SJSA1 (cell line): Measurements from ENCODE around the gene GNB1. TPM values are rescaled to one million over a fixed set of nuclear protein-coding genes. Genes with fewer than 3 reads are reported as not detected.
A peak's percentile ranks its signal among the peaks of the same experiment; 100 is the strongest.

Experiments
- DNase-seq, 2 experiments: peaks; one replicate each; pipeline ENCODE4 v3.0.0-alpha.2; 2015 to 2020; ENCODE audit warnings: low spot score in 2 of 2, low read depth in 1 of 2
- H3K27ac ChIP-seq: fragments of 250-450 bp; sonication (Bioruptor Pico); 2 replicates; pipeline ENCODE4 v1.5.1; 2020; ENCODE audit warnings: mild to moderate bottlenecking, moderate library complexity
- H3K27me3 ChIP-seq: fragments of 250-450 bp; sonication (Bioruptor Pico); replicated peaks from 2 replicates; pipeline ENCODE4 v1.5.1; 2020; ENCODE audit warnings: mild to moderate bottlenecking, moderate library complexity
- H3K36me3 ChIP-seq: fragments of 250-450 bp; sonication (Bioruptor Pico); 2 replicates; pipeline ENCODE4 v1.5.1; 2020; ENCODE audit warnings: mild to moderate bottlenecking
- H3K4me1 ChIP-seq: fragments of 250-450 bp; sonication (Bioruptor Pico); replicated peaks from 2 replicates; pipeline ENCODE4 v1.6.1; 2021; ENCODE audit warnings: mild to moderate bottlenecking
- H3K4me3 ChIP-seq: fragments of 250-450 bp; sonication (Bioruptor Pico); 2 replicates; pipeline ENCODE4 v1.5.1; 2020; ENCODE audit warnings: mild to moderate bottlenecking
- H3K9me3 ChIP-seq: fragments of 250-450 bp; sonication (Bioruptor Pico); replicated peaks from 2 replicates; pipeline ENCODE4 v1.5.1; 2020; ENCODE audit warnings: mild to moderate bottlenecking
- total RNA-seq: library from RNA; depleted of rRNA; stranded (reverse); fragments of >200 nt; shearing (Covaris generic); gene quantifications from 2 replicates; pipeline ENCODE4 v1.2.3, GENCODE V29; 2014

The GNB1 gene
- total RNA-seq, 1 experiment from 2014 or later = 98.9 TPM

- Histone ChIP-seq H3K4me1 (peaks cover 19% of the 10 kb centered on the region), H3K36me3 (peaks cover 4% of the 10 kb centered on the region), H3K4me3 (peak overlapping the region; percentile 89), H3K27me3 (no peaks in the 10 kb centered on the region), H3K27ac (peak overlapping the region; percentile 60), H3K9me3 (peaks cover 4% of the 10 kb centered on the region; the same call in 1 of the 2 replicates)
- DNase-seq = no peak
Observed at GRCh38 chr1:1908506-1908791, 17.6 kb upstream of the GNB1 start.

- Histone ChIP-seq H3K27ac (no peak overlapping the region), H3K4me3 (no peak overlapping the region), H3K36me3 (peaks cover 4% of the 10 kb centered on the region), H3K27me3 (no peaks in the 10 kb centered on the region), H3K9me3 (peaks cover 4% of the 10 kb centered on the region; the same call in 1 of the 2 replicates), H3K4me1 (peaks cover 19% of the 10 kb centered on the region)
- DNase-seq = no peak
Observed at GRCh38 chr1:1907098-1907736, 16.3 kb upstream of the GNB1 start.

GRCh38 chr1:1906185-1907097 is 15.6 kb upstream of the GNB1 start:
- H3K36me3 ChIP-seq = peaks cover 4% of the 10 kb centered on the region
- H3K4me3 ChIP-seq = no peak overlapping the region
- no peaks in the 10 kb centered on the region for H3K27me3 ChIP-seq
- DNase-seq = peak; percentile 75 to 88
- H3K4me1 ChIP-seq = peaks cover 19% of the 10 kb centered on the region
- peaks cover 4% of the 10 kb centered on the region; the same call in 1 of the 2 replicates for H3K9me3 ChIP-seq
- no peak overlapping the region for H3K27ac ChIP-seq

DNA sequence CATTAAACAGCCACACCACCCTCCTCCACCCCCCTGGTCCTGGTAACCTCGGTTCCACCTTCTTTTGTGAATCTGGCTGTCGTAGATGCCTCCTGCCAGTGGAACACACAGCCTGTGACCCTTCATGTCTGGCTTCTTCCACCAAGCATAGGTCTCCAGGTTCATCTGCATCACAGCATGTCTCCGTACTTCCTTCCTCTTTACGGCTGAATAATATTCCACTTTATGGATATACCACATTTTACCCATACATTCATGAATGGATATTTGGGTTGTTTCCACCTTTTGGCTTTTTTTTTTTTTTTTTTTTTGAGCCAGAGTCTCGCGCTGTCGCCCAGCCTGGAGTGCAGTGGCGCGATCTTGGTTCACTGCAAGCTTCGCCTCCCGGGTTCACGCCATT is 12.3 kb upstream of the GNB1 start:
- Histone ChIP-seq H3K9me3 (no peaks in the 10 kb centered on the region), H3K36me3 (no peaks in the 10 kb centered on the region), H3K27ac (no peak overlapping the region), H3K27me3 (no peaks in the 10 kb centered on the region), H3K4me3 (no peak overlapping the region), H3K4me1 (peaks cover 4% of the 10 kb centered on the region)
- DNase-seq = no peak

DNA sequence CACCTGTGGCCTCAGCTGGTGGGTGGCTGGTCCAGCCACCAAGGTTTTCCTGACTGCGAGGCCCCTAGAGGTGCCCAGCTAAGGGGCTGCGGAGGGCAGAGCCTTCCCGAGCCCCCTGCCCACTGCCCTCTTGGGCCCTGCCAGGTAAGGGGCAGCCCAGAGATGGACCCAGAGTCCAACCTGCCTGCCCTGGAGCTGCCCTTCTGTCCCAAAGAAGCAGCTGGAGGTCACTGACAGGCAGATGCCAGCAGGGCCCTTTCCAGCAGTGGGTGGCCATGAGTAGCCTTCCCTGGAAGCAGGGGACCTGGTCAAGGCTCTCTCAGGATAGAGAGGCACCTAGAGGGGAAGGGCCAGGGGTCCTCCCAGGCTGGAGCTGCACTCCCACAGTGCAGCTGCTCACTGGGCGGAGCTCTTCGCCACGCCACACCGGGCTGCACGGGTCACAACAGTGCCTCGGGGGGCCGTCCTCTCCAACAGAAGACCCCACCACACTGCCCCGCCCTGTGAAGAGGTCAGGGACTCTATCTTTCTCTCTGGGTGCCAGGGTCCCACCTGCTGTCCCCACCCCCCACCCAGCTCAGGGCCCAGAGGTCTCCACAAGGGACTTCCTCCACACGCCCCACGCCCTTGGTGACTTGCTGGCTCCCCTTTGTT is 10.9 kb upstream of the GNB1 start:
- Histone ChIP-seq H3K27me3 (no peaks in the 10 kb centered on the region), H3K9me3 (no peaks in the 10 kb centered on the region), H3K27ac (no peak overlapping the region), H3K36me3 (no peaks in the 10 kb centered on the region), H3K4me3 (no peak overlapping the region), H3K4me1 (peaks cover 7% of the 10 kb centered on the region)
- no peak for DNase-seq

DNA sequence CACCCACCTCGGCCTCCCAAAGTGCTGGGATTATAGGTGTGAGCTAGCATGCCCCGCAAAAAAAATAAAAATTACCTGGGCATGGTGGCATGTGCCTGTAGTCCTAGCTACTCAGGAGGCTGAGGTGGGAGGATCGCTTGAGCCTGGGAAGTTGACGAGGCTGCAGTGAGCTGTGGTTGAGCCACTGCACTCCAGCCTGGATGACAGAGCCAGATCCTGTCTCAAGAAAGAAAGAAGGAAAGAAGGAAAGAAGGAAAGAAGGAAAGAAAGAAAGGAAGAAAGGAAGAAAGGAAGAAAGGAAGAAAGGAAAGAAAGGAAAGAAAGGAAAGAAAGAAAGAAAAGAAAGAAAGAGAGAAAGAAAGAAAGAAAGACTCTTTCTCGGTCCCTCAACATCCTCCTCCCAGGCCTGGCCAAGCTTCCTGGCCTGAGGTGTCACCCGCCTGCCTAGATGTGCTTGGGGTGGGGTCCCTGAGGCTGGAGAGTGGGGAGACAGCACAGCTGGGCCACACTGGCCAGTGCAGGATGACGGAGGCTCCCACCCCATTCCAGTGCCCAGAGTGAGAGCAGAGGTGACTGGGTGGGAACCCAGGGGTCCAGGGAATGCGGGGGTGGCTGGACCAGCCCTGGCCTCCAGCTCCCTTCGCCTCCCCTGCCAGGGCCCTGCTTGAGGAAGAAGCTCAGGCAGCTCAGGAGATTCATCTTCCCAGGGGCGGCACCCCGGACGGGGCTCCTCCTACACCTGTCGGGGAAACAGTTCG is 10.2 kb upstream of the GNB1 start:
- H3K4me1 ChIP-seq = peaks cover 9% of the 10 kb centered on the region
- DNase-seq = no peak
- H3K4me3 ChIP-seq = no peak overlapping the region
- no peaks in the 10 kb centered on the region for H3K27me3 ChIP-seq
- no peaks in the 10 kb centered on the region for H3K9me3 ChIP-seq
- H3K27ac ChIP-seq = no peak overlapping the region
- no peaks in the 10 kb centered on the region for H3K36me3 ChIP-seq

GRCh38 chr1:1899967-1900327 is 9.1 kb upstream of the GNB1 start:
- Histone ChIP-seq H3K4me1 (peaks cover 9% of the 10 kb centered on the region), H3K4me3 (no peak overlapping the region), H3K9me3 (no peaks in the 10 kb centered on the region), H3K27ac (no peak overlapping the region), H3K27me3 (no peaks in the 10 kb centered on the region), H3K36me3 (no peaks in the 10 kb centered on the region)
- no peak for DNase-seq

- H3K9me3 ChIP-seq = no peaks in the 10 kb centered on the region
- peaks cover 9% of the 10 kb centered on the region for H3K4me1 ChIP-seq
- H3K4me3 ChIP-seq = no peak overlapping the region
- H3K27me3 ChIP-seq = no peaks in the 10 kb centered on the region
- no peak for DNase-seq
- H3K36me3 ChIP-seq = no peaks in the 10 kb centered on the region
- no peak overlapping the region for H3K27ac ChIP-seq
Observed at GRCh38 chr1:1899266-1899966, 8.5 kb upstream of the GNB1 start.

DNA sequence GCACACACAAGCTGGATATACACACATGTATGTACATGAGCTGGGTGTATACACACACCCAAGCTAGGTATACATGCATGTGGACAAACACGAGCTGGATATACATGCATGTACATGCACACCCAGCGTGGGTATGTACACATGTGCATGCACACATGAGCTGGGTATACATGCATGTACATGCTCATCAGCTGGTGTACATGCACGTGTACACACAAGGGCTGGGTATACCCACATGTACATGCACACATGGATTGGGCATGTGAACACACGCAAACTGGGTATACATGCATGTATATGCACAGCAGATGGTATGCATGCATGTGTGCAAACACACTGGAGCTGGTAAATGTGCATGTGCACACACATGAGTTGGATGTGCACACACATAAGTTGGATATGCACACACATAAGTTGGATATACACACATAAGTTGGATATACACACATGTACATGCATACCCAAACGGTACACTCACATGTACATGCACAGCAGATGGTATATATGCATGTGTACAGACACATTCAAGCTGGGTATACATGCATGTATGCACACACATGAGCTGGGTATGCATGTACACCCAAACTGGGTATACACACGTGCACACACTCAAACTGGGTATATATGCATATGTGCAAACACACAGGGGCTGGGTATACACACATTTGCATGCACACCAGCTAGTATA is 7.5 kb upstream of the GNB1 start:
- no peak overlapping the region for H3K4me3 ChIP-seq
- no peak for DNase-seq
- no peak overlapping the region for H3K27ac ChIP-seq
- no peaks in the 10 kb centered on the region for H3K36me3 ChIP-seq
- no peaks in the 10 kb centered on the region for H3K27me3 ChIP-seq
- H3K4me1 ChIP-seq = peaks cover 9% of the 10 kb centered on the region
- no peaks in the 10 kb centered on the region for H3K9me3 ChIP-seq

DNA sequence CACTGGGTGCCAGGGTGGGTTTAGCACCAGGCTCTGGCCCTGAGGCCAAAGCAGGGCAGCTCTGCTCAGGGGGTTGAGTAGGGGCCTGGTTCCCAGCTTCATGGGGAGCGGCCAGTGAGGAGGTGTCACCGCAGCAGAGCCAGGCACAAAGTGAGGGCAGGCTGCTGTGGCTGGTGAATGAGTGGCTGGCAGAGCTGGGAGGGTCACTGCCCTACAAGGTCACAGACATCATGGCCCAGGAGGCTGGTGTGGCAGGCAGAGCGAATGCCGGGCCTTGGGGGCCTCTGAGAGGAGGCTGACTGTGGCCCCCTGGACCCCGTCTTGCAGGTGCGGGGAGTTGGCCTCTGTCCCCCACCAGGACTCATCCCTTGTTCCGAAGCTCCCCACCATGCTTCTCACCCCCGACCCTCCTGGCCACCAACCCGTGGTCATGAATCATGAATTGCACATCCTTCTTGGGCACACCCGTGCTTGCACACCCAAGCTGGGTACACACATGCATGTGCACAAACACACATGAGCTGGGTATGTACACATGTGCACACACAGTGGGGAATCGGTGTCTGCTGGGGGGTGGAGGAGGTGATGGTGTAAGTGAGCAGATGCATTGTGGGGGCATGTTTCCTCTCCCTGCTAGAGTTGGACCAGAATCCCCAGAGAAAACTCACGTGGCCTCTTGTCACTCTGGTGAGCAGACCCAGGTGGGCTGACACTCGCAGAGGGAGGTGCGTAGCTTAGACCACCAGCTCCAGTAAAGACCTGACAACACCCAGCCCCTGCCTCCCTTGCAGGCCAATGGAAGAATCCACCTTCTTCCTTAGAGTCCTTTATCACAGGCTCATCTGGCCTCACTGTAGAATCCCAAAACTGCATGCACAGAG is 4.8 kb upstream of the GNB1 start:
- Histone ChIP-seq H3K27me3 (no peaks in the 10 kb centered on the region), H3K27ac (no peak overlapping the region), H3K36me3 (peaks cover 6% of the 10 kb centered on the region), H3K4me3 (no peak overlapping the region), H3K4me1 (peaks cover 16% of the 10 kb centered on the region), H3K9me3 (no peaks in the 10 kb centered on the region)
- no peak for DNase-seq

- Histone ChIP-seq H3K9me3 (no peaks in the 10 kb centered on the region), H3K27me3 (no peaks in the 10 kb centered on the region), H3K4me3 (no peak overlapping the region), H3K27ac (no peak overlapping the region), H3K36me3 (peaks cover 9% of the 10 kb centered on the region), H3K4me1 (peaks cover 16% of the 10 kb centered on the region)
- DNase-seq = no peak
Observed at GRCh38 chr1:1895060-1895418, 4.2 kb upstream of the GNB1 start.

- Histone ChIP-seq H3K4me3 (no peak overlapping the region), H3K4me1 (peaks cover 16% of the 10 kb centered on the region), H3K9me3 (no peaks in the 10 kb centered on the region), H3K27ac (no peak overlapping the region), H3K36me3 (peaks cover 12% of the 10 kb centered on the region), H3K27me3 (no peaks in the 10 kb centered on the region)
- no peak for DNase-seq
Observed at GRCh38 chr1:1894354-1895059, 3.6 kb upstream of the GNB1 start.
